ENCODE results near the gene CA9. TPM values are rescaled to one million over a fixed set of nuclear protein-coding genes. Genes with fewer than 3 reads are reported as not detected.

The CA9 gene
- total and polyA plus RNA-seq, 9 of the 15 experiments (the other 6 are each of a cell fraction or from before 2014, with no cell fraction given): 0.15 to 10.6 (median 0.60) TPM; not detected in 4

DNA sequence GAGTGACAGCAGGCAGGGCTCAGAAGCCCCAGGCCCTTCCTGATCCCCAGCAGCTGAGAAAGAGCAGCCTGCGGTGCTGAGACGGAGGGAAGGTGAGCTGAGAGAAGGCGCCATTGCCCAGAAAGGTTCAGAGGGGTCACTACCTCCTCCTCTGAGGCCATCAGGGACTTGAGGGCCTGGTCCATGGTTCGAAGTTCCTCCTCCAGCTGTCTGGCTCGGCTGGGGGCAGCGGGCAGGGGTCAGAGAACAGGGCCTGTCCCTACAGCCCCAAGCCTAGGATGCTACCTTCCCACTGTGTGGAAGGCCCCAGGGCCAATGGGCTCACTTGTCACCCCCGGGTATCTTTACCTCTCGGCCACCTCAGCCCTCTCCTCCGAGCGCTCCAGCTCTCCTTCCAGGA lies 11.2 kb downstream of the CA9 start:
- H3K9ac ChIP-seq (ENCODE audit: insufficient read depth in 1 of 2, low read depth in 2 of 2, low read length in 2 of 2): peak overlapping the region in 1 of 2 experiments; percentile 26; a peak in 1 of 4 replicates
- DNase-seq (ENCODE audit: extremely low read depth in 1 of 4, low spot score in 3 of 4): no peak
- no peak for FAIRE-seq
- H3K9me3 ChIP-seq (replicated peaks; ENCODE audit: control insufficient read depth, insufficient read depth, low read depth, low read length): no peaks in the 10 kb centered on the region
- no peaks in the 10 kb centered on the region for H3K79me2 ChIP-seq (ENCODE audit: control insufficient read depth, insufficient read depth, low read length)
- ChIA-PET CTCF (ENCODE audit: low intra/inter-chr PET ratio) (no interaction called here), POLR2A (interaction anchor here (1.3 kb wide), 1 partner anchor 10 kb away, joined by 5 read pairs; no protein-coding TSS in a partner anchor)
- H3K36me3 ChIP-seq (ENCODE audit: control insufficient read depth, insufficient read depth, low read length): peaks cover 7% of the 10 kb centered on the region; the same call in 2 of the 3 replicates
- in situ Hi-C loops (cut with MboI): no loop called here
- intact Hi-C loops (cut with micrococcal nuclease): no loop called here
- no peak for ATAC-seq
- no peak overlapping the region for H3K27ac ChIP-seq (ENCODE audit: extremely low read depth, low read depth, low read length)
- H3K4me3 ChIP-seq: no peak overlapping the region
- no TSS peak for BruUV-seq (replicated peaks)
- WGBS (ENCODE audit: insufficient coverage, low coverage, missing lambda C conversion rate): 89% methylated on average over 6 of the region's 10 CpGs
- no peaks in the 10 kb centered on the region for H3K9me1 ChIP-seq (ENCODE audit: control insufficient read depth, insufficient read depth, low read length)
- no peaks in the 10 kb centered on the region for H3K27me3 ChIP-seq (ENCODE audit: control insufficient read depth in 2 of 2, insufficient read depth in 2 of 2, low read length in 2 of 2)
- no peaks in the 10 kb centered on the region for H4K20me1 ChIP-seq (replicated peaks; ENCODE audit: control insufficient read depth, insufficient read depth, low read length)
- no peak overlapping the region for H3K4me2 ChIP-seq (ENCODE audit: insufficient read depth, low read length)
- H3K4me1 ChIP-seq (replicated peaks in 1 of 2; ENCODE audit: control insufficient read depth in 2 of 2, insufficient read depth in 2 of 2, low read length in 2 of 2): peaks cover 10 to 13% of the 10 kb centered on the region in 2 experiments; a peak in 4 of 5 replicates
- no peak overlapping the region for H2AFZ ChIP-seq (ENCODE audit: low read depth, low read length)
- TF ChIP-seq KDM2B (CRISPR knock-in tag; IDR thresholded peaks at IDR 0.05) (no peak), SREBF1 (IDR thresholded peaks at IDR 0.05; ENCODE audit: borderline replicate concordance, low read depth, low read length) (no peak), ZNF253 (CRISPR knock-in tag; conservative IDR thresholded peaks at IDR 0.05) (no peak), ZNF431 (CRISPR knock-in tag; IDR thresholded peaks at IDR 0.05) (no peak), U2AF1 (optimal IDR thresholded peaks at IDR 0.05; ENCODE audit: low read depth, low read length) (no peak), NR2C1 (IDR thresholded peaks at IDR 0.05) (no peak), NR2C1 (tag; IDR thresholded peaks at IDR 0.05) (no peak), MYC (IDR thresholded peaks at IDR 0.05; ENCODE audit: low read depth, low read length) (no peak), MYC (CRISPR knock-in tag; IDR thresholded peaks at IDR 0.05; ENCODE audit: borderline replicate concordance, low read depth) (no peak), RFX5 (IDR thresholded peaks at IDR 0.05; ENCODE audit: low read depth, low read length) (no peak), TARDBP (IDR thresholded peaks at IDR 0.05) (no peak)
- TF ChIP-seq, protein P1, sequence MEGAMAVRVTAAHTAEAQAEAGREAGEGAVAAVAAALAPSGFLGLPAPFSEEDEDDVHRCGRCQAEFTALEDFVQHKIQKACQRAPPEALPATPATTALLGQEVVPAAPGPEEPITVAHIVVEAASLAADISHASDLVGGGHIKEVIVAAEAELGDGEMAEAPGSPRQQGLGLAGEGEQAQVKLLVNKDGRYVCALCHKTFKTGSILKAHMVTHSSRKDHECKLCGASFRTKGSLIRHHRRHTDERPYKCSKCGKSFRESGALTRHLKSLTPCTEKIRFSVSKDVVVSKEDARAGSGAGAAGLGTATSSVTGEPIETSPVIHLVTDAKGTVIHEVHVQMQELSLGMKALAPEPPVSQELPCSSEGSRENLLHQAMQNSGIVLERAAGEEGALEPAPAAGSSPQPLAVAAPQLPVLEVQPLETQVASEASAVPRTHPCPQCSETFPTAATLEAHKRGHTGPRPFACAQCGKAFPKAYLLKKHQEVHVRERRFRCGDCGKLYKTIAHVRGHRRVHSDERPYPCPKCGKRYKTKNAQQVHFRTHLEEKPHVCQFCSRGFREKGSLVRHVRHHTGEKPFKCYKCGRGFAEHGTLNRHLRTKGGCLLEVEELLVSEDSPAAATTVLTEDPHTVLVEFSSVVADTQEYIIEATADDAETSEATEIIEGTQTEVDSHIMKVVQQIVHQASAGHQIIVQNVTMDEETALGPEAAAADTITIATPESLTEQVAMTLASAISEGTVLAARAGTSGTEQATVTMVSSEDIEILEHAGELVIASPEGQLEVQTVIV (CRISPR knock-in tag; IDR thresholded peaks at IDR 0.05; ENCODE audit: borderline replicate concordance): no peak
- TF ChIP-seq, protein P2, sequence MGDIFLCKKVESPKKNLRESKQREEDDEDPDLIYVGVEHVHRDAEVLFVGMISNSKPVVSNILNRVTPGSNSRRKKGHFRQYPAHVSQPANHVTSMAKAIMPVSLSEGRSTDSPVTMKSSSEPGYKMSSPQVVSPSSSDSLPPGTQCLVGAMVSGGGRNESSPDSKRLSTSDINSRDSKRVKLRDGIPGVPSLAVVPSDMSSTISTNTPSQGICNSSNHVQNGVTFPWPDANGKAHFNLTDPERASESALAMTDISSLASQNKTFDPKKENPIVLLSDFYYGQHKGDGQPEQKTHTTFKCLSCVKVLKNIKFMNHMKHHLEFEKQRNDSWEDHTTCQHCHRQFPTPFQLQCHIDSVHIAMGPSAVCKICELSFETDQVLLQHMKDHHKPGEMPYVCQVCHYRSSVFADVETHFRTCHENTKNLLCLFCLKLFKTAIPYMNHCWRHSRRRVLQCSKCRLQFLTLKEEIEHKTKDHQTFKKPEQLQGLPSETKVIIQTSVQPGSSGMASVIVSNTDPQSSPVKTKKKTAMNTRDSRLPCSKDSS (IDR thresholded peaks at IDR 0.05; ENCODE audit: low read depth, partially characterized antibody): no peak
- TF ChIP-seq, protein P3, sequence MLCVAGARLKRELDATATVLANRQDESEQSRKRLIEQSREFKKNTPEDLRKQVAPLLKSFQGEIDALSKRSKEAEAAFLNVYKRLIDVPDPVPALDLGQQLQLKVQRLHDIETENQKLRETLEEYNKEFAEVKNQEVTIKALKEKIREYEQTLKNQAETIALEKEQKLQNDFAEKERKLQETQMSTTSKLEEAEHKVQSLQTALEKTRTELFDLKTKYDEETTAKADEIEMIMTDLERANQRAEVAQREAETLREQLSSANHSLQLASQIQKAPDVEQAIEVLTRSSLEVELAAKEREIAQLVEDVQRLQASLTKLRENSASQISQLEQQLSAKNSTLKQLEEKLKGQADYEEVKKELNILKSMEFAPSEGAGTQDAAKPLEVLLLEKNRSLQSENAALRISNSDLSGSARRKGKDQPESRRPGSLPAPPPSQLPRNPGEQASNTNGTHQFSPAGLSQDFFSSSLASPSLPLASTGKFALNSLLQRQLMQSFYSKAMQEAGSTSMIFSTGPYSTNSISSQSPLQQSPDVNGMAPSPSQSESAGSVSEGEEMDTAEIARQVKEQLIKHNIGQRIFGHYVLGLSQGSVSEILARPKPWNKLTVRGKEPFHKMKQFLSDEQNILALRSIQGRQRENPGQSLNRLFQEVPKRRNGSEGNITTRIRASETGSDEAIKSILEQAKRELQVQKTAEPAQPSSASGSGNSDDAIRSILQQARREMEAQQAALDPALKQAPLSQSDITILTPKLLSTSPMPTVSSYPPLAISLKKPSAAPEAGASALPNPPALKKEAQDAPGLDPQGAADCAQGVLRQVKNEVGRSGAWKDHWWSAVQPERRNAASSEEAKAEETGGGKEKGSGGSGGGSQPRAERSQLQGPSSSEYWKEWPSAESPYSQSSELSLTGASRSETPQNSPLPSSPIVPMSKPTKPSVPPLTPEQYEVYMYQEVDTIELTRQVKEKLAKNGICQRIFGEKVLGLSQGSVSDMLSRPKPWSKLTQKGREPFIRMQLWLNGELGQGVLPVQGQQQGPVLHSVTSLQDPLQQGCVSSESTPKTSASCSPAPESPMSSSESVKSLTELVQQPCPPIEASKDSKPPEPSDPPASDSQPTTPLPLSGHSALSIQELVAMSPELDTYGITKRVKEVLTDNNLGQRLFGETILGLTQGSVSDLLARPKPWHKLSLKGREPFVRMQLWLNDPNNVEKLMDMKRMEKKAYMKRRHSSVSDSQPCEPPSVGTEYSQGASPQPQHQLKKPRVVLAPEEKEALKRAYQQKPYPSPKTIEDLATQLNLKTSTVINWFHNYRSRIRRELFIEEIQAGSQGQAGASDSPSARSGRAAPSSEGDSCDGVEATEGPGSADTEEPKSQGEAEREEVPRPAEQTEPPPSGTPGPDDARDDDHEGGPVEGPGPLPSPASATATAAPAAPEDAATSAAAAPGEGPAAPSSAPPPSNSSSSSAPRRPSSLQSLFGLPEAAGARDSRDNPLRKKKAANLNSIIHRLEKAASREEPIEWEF (CRISPR knock-in tag; IDR thresholded peaks at IDR 0.05): no peak

Data from K562 (cell line).